Calu3 (cell line): ENCODE results near the gene MINDY2. TPM values are rescaled to one million over a fixed set of nuclear protein-coding genes. Genes with fewer than 3 reads are reported as not detected.
A peak's percentile ranks its signal among the peaks of the same experiment; 100 is the strongest.

Experiments used
- BruUV-seq: library from RNA; stranded (reverse); fragments of 400-500 nt; replicated peaks from 2 replicates; lab custom pipeline; 2021; lab: Mats Ljungman, UMichigan
- CTCF ChIA-PET: fragments of 300-600 bp; sonication (Branson Sonifier 250); formaldehyde crosslinking; loops from one replicate; lab custom pipeline; 2022; ENCODE audit warnings: antibody characterized with exemption; lab: Charles Lee
- DNase-seq: peaks from one replicate; pipeline ENCODE4 v3.0.0; 2022
- H3K27ac Mint-ChIP-seq: one replicate; pipeline ENCODE4 v1.8.0; 2022; ENCODE audit warnings: mixed read lengths; ENCODE audit not compliant: unreplicated experiment
- H3K27me3 Mint-ChIP-seq: one replicate; pipeline ENCODE4 v1.8.0; 2022; ENCODE audit warnings: mixed read lengths; ENCODE audit not compliant: unreplicated experiment
- H3K36me3 Mint-ChIP-seq: one replicate; pipeline ENCODE4 v1.8.0; 2022; ENCODE audit warnings: mild to moderate bottlenecking, moderate library complexity, mixed read lengths; ENCODE audit not compliant: insufficient read depth, unreplicated experiment
- H3K4me1 Mint-ChIP-seq: one replicate; pipeline ENCODE4 v1.8.0; 2022; ENCODE audit warnings: mild to moderate bottlenecking, low read depth, mixed read lengths; ENCODE audit not compliant: unreplicated experiment
- H3K4me3 Mint-ChIP-seq: one replicate; pipeline ENCODE4 v1.8.0; 2022; ENCODE audit warnings: mild to moderate bottlenecking, low read depth, moderate library complexity, mixed read lengths; ENCODE audit not compliant: unreplicated experiment
- H3K9me3 Mint-ChIP-seq: one replicate; pipeline ENCODE4 v1.8.0; 2022; ENCODE audit warnings: low read depth, mixed read lengths; ENCODE audit not compliant: unreplicated experiment
- CTCF ChIP-seq: fragments of 200-600 bp; IDR thresholded peaks from one replicate; pipeline ENCODE4 v1.8.0; 2022; ENCODE audit warnings: antibody characterized with exemption; ENCODE audit not compliant: unreplicated experiment
- intact Hi-C: fragments of 100-400 bp; cut with micrococcal nuclease; formaldehyde crosslinking; loops from one replicate; pipeline ENCODE4 v1.10.0; 2022; ENCODE audit not compliant: unreplicated experiment
- total RNA-seq: library from RNA; stranded (reverse); gene quantifications from 2 replicates; pipeline ENCODE4 v1.2.3, GENCODE V29; 2022

The MINDY2 gene
- total RNA-seq, 1 experiment from 2014 or later = 59.0 TPM

GRCh38 chr15:58873267-58873666 is 102.2 kb downstream of the MINDY2 start:
- TF ChIP-seq CTCF = no peak
- no peak overlapping the region for H3K4me3 Mint-ChIP-seq
- CTCF ChIA-PET = interaction anchor here (0.7 kb wide), 1 partner anchor 44 kb away, joined by 4 read pairs; no protein-coding TSS in a partner anchor
- no peaks in the 10 kb centered on the region for H3K9me3 Mint-ChIP-seq
- peaks cover 19% of the 10 kb centered on the region for H3K4me1 Mint-ChIP-seq
- DNase-seq = no peak
- no peaks in the 10 kb centered on the region for H3K27me3 Mint-ChIP-seq
- H3K27ac Mint-ChIP-seq = no peak overlapping the region
- intact Hi-C loops = no loop called here
- no TSS peak for BruUV-seq
- H3K36me3 Mint-ChIP-seq = peaks cover 35% of the 10 kb centered on the region

- intact Hi-C loops = no loop called here
- H3K9me3 Mint-ChIP-seq = no peaks in the 10 kb centered on the region
- no peak overlapping the region for H3K4me3 Mint-ChIP-seq
- CTCF ChIA-PET = interaction anchor here (0.6 kb wide), 2 partner anchors 52 to 597 kb away, joined by 3 read pairs; no protein-coding TSS in a partner anchor
- no peak for TF ChIP-seq CTCF
- peaks cover 19% of the 10 kb centered on the region for H3K4me1 Mint-ChIP-seq
- no peak for DNase-seq
- peak overlapping the region; percentile 37 for H3K27ac Mint-ChIP-seq
- H3K36me3 Mint-ChIP-seq = peaks cover 38% of the 10 kb centered on the region
- H3K27me3 Mint-ChIP-seq = no peaks in the 10 kb centered on the region
- no TSS peak for BruUV-seq
Measured at GRCh38 chr15:58875343-58875742, 104.2 kb downstream of the MINDY2 start.

GRCh38 chr15:58876306-58877106 is 105.4 kb downstream of the MINDY2 start:
- BruUV-seq = no TSS peak
- Mint-ChIP-seq H3K27ac (peak overlapping the region; percentile 37), H3K4me1 (peaks cover 19% of the 10 kb centered on the region), H3K27me3 (no peaks in the 10 kb centered on the region), H3K9me3 (no peaks in the 10 kb centered on the region), H3K36me3 (peaks cover 49% of the 10 kb centered on the region), H3K4me3 (peak overlapping the region; percentile 5)
- intact Hi-C loops = no loop called here
- no peak for DNase-seq
- no peak for TF ChIP-seq CTCF
- CTCF ChIA-PET = interaction anchor here (0.6 kb wide), 2 partner anchors 23 to 26 kb away, joined by 3 to 7 read pairs; no protein-coding TSS in a partner anchor

- CTCF ChIA-PET = no interaction called here
- Mint-ChIP-seq H3K27ac (no peak overlapping the region), H3K4me1 (peaks cover 19% of the 10 kb centered on the region), H3K4me3 (no peak overlapping the region), H3K9me3 (no peaks in the 10 kb centered on the region), H3K36me3 (peaks cover 65% of the 10 kb centered on the region), H3K27me3 (no peaks in the 10 kb centered on the region)
- BruUV-seq = no TSS peak
- no peak for DNase-seq
- no peak for TF ChIP-seq CTCF
- intact Hi-C loops = no loop called here
Measured at GRCh38 chr15:58877999-58878825, 107.1 kb downstream of the MINDY2 start.
